HG03342 (cell line): Measurements from ENCODE around the gene IGF1R.

Source experiments
- ATAC-seq: cut with Tn5 transposase; IDR thresholded peaks from one replicate; pipeline ENCODE4 v1.9.1; 2021; ENCODE audit warnings: mild to moderate bottlenecking, moderate library complexity; ENCODE audit not compliant: unreplicated experiment

The IGF1R gene

DNA sequence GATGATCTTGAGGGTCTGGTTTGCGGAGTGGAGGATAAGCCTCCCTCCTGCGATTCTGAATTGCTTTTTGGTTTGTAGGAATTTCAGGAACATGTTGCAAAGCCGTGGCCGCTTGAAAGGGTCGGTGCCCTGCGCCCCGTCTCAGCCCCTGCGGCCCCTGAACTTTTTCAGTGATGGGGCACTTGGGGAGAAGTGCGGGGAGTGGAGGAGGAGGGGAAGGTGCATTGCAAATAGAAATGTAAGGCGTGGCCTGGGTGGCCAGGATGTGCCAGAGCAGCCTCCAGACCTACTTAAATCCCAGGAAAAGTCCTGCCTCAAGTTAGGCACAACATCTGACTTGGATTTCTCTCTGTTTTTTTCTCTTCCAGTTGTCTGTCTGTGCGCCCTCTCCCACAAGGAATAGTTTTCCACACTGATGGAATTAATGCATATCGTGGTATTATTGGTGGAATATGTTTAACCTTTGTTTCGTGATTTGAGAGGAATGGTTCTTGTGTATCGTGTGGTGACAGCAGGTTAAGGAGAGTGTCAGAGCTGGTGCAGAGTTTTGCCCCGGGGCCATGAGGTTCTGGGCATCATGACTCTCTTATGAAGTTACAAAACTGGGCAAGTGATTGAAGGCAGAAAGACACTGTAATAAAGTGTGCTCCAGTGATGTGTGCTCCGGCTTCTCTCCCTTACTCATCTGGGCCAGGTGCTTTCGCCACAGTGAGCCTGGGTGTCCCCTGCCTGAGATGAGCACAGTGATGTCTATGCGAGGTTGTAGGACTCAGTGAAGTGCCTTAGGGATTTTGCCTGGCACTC lies 205.5 kb downstream of the IGF1R start:
- no peak for ATAC-seq

DNA sequence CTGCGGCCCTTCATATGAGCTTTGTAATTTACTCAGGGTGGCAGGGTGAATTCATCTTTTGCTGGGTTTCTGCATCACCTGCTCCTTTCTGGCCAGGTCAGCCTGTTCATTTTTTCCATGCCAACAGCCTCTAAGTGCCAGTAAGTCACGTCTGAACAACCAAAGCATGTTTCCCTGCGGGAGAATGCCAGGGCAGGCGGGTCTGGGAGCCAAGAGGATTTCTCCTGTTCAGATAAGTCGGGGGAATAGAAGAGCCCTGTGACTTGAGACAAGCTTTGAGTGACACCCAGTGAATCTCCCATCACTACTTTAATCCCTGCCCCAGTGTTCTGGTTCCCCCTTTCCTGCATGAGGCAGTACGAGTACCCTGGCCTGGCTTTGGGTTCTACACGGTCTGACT lies 206.2 kb downstream of the IGF1R start:
- no peak for ATAC-seq

DNA sequence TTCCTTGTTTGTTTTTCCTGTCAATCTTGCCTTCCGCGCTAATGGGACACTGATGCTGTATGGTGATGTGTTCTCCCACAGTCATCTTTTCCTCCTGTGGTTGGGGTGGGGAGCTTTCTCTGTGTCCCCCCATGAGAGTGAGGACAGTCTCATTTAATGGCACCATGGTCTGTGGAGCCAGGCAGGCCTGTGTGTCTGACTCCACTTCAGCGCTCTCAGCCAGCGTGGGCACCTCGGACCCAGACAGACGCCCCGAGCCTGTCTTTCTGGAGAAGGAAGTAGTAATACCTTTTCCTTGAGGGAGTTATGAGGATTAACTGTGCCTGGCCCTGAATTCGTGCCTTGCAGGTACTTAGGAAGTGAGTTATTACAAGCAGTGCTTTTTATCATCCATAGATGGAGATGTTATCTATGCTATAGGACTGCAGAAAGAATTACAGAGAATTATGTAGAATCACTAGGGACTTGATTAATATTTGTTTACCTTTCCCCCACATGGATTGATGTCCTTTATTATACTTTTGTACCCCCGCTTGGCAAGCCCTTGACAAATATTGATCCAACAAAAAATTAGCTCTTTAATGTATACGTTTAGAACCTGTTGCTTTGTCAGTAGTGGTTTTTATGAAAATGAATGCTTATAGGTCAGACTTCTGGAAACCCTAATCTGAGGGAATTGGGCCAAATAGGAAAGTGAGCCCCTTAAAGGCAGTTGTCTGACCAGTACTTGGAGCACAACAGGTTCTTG lies 206.9 kb downstream of the IGF1R start:
- no peak for ATAC-seq

DNA sequence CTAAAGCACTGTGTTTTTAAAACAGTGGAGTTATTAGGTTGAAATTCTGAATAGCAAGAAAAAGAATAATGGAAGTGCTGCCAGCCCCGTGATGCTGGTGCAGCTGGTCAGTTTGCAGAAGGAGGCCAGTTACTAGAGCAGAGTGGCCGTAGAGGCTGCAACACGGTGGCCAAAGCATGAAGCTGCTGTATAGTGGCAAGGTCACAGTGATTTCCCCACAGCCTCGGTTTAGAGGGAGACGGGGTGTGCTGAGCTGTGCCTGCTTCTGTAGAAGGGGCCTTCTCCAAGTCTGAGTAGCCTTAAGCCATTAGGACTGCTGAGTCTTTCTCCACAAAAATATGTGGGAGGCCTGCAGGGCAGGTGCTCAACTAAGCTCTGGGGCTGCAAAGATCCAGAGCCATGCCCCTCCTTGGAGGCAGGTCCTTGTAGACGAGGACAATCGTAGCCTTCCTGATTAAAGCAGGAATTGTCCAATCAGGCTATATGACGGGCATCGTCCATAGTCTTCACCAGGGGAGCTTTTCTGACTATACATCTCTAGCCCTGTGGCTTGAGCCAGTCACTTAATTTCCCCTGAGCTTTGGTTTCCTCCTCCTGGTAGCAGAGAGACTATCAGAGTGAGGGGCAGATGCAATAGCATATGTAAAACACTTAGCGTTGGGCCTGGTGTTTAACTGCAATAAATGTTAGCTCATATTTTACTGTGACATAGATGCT lies 207.6 kb downstream of the IGF1R start:
- ATAC-seq = no peak

GRCh38 chr15:98856532-98856907 lies 208.2 kb downstream of the IGF1R start:
- ATAC-seq = no peak

GRCh38 chr15:98858610-98859023 lies 210.3 kb downstream of the IGF1R start:
- ATAC-seq = no peak

GRCh38 chr15:98859149-98859548 lies 210.8 kb downstream of the IGF1R start:
- ATAC-seq = no peak

DNA sequence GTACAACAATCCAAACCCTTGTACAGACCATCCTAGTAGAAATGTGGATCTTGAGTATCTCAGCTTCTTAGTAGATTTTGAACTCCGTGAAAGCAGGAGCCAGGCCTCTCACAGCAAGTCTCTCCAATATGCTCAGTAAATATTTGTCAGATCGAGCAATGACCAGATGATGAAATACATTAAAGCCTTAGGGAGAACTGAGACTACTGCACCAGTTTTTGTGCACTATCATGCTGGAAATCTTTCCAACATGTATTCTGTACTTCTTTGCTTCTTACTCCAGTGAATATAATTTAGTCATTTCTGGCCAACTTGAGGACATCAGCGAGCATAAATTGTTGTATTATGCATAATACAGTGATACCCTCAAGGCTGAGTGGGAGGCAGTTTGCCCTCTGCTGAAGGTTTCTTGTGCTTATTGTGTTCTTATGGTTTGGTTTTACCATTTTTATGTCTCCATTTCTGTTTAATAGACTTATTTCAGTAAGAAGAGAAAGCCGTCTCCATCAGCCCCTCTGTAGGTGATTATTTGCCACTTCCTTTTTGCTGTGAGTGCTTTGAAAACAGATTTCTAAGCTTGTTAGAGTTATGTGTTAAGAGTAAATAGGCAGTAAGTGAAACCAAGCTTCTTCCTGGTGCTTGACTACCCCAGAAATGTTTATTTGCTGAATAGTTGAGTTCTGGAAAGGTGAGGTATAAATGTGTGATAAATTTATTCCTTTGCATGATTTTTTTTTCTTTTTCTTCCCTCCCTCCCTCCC lies 212.1 kb downstream of the IGF1R start:
- ATAC-seq = no peak

DNA sequence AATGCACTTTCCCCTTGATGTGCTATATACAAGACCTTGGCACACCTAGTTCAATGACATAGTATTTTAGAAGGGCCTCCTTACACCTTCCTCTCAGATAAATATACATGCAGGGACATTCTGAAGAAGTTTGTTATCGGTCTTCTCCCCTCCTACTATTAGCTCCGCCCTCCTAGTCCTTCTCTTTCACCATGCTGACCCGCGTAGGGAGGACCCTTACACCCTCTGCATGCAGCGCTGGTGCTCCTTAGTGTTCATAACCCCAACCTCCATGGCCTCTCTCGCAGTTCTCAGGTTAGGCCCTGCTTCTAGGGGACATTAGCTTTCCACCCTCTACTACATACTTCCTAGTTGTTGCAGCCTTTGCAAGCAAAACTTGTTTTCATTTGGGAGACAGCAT lies 212.8 kb downstream of the IGF1R start:
- ATAC-seq = no peak

- no peak for ATAC-seq
Observed at GRCh38 chr15:98863983-98864382, 215.6 kb downstream of the IGF1R start.

DNA sequence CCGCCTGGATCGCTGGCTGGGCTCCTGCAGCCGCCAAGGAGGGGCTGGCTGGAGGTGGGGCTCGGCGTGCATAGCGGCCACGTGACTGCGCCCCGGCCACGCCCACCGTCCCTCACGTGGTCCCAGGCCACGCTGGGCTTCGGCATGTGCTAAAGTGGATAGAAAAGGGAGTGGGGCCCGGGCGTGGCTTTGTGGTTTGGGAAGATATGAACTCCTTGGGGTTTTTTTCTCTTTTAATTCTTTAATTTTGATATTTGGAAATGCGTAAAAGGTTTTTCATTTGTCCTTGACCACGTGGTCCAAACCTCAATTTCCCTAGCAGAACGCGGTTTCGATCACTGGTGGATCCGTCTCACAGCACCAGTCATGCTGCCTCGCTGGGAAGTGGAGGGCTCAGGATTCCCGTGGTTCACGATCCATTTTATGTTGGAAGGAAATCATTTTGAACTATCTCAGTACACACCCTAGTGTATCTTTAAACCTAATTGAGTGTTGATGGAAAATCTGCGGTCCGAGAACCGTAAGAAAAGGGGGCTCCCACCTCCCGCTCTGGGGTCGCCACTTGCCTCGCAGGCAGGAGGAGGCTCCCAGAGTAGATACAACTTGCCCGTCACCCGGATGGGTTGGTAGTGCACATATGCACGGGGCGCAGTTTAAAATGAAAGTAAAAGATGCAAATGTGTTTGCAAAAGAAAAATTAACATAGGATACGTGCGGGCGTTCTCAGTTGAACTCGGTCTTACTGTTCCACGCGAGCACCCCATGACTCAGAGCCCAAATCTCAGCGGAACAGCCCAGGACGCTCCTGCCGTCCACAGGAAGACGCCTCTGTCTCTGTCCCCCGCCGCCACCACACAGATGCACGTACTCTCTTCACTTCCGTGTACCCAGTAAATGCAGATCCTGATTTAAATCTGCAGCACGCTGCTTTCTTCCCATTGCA lies 217.3 kb downstream of the IGF1R start:
- ATAC-seq = peak; percentile 94

GRCh38 chr15:98866511-98866910 lies 218.2 kb downstream of the IGF1R start:
- no peak for ATAC-seq

GRCh38 chr15:98868564-98868963 lies 220.2 kb downstream of the IGF1R start:
- ATAC-seq = no peak

DNA sequence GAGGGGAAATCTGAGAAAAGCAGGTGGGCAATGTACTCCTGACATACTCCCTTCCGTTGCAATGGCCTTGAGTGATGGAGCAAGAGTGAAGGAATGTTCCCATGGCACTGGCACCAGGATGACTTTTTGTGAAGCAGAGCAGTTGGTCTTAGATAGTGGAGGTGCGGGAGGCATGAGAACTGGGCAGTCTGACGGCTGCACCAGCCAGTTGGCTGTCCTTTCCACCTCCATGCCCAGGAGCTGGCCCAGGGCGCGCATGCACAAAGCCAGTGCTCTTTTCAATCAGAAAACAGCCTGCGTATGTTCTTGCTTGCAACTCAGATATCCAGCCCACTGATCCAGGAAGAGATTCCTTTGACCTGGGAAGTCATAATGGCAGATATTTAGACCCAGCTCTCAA lies 222.4 kb downstream of the IGF1R start:
- no peak for ATAC-seq

- no peak for ATAC-seq
Observed at GRCh38 chr15:98872774-98873173, 224.4 kb downstream of the IGF1R start.

- ATAC-seq = no peak
Observed at GRCh38 chr15:98873441-98874218, 225.3 kb downstream of the IGF1R start.

DNA sequence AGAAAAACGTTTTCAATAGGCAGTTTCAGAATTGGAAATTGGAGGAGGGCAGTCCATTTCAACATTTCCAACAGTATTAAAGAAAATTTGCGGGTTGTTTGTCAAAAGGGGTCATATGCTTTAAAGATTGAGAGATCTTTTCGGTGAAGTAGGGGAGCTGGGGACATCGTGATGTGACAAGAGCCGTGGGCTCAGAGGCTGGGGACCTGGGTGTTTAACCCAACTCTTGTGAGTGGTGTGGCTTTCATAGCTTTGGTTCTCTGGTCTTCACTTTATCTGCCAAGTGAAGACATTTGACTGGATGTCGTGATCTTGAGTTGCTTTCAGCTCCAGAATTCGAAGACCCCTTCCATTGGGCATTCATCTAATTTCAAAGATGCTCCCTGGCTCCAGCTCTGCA lies 226.0 kb downstream of the IGF1R start:
- no peak for ATAC-seq

- no peak for ATAC-seq
Observed at GRCh38 chr15:98874773-98875172, 226.4 kb downstream of the IGF1R start.

DNA sequence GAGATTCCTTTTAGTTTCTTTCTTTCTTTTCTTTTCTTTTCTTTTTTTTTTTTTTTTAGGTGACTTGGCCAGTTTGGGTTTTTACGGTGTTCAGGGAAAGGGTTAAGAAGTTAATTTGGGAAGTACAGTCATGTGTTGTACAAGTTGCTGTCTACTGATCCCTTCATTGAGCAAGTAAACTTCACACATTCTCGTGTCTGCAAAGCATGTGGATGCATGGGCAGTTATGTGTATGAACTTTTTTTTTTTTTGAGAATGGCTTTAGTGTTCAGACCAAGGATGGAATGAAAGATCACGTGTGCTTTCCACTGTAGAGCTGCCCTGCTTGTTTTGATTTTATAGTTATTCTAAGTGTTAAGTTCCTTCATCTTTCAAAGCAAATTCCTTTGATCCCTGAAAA lies 227.0 kb downstream of the IGF1R start:
- ATAC-seq = no peak
